Astrocyte (in vitro differentiated cells and primary cell): Measurements from ENCODE around the gene WDR45. TPM values are rescaled to one million over a fixed set of nuclear protein-coding genes. Genes with fewer than 3 reads are reported as not detected.

Experiments used
- DNase-seq: peaks from one replicate; pipeline ENCODE4 v3.0.0-alpha.2; 2010; ENCODE audit warnings: low read depth
- FAIRE-seq: peaks from 2 replicates; lab custom pipeline; 2011; peaks lifted over from hg19 to GRCh38; lab: Jason Lieb, UNC
- H2AFZ ChIP-seq: 2 replicates; pipeline ENCODE4 v1.6.0; 2012; ENCODE audit warnings: low read depth, low read length, inconsistent platforms
- H3K27ac ChIP-seq: 2 replicates; pipeline ENCODE4 v1.5.1; 2011; ENCODE audit warnings: low read depth, low read length, inconsistent platforms
- H3K27me3 ChIP-seq: 2 replicates; pipeline ENCODE4 v1.6.0; 2011; ENCODE audit warnings: low read length, inconsistent platforms; ENCODE audit not compliant: insufficient read depth
- H3K36me3 ChIP-seq: 2 replicates; pipeline ENCODE4 v1.5.1; 2011; ENCODE audit warnings: low read length, inconsistent platforms; ENCODE audit not compliant: insufficient read depth
- H3K4me1 ChIP-seq: 2 replicates; pipeline ENCODE4 v1.5.1; 2011; ENCODE audit warnings: low read length, inconsistent platforms; ENCODE audit not compliant: insufficient read depth
- H3K4me2 ChIP-seq: 2 replicates; pipeline ENCODE4 v1.6.0; 2012; ENCODE audit warnings: low read length, inconsistent platforms
- H3K4me3 ChIP-seq: 2 replicates; pipeline ENCODE4 v1.5.1; 2011; ENCODE audit warnings: low read depth, mild to moderate bottlenecking, low read length, inconsistent platforms; ENCODE audit not compliant: insufficient read depth
- H3K79me2 ChIP-seq: 2 replicates; pipeline ENCODE4 v1.6.0; 2012; ENCODE audit warnings: mild to moderate bottlenecking, low read length, inconsistent platforms; ENCODE audit not compliant: insufficient read depth
- H3K9ac ChIP-seq: 2 replicates; pipeline ENCODE4 v1.6.0; 2012; ENCODE audit warnings: mild to moderate bottlenecking, low read length, inconsistent platforms
- H3K9me3 ChIP-seq: 2 replicates; pipeline ENCODE4 v1.5.1; 2012; ENCODE audit warnings: low read depth, mild to moderate bottlenecking, low read length, inconsistent platforms; ENCODE audit not compliant: insufficient read depth
- H4K20me1 ChIP-seq: 2 replicates; pipeline ENCODE4 v1.6.0; 2012; ENCODE audit warnings: low read length, inconsistent platforms; ENCODE audit not compliant: insufficient read depth
- H3K27ac Mint-ChIP-seq: one replicate; pipeline ENCODE4 v1.8.0; 2021; ENCODE audit warnings: mild to moderate bottlenecking, mixed read lengths; ENCODE audit not compliant: unreplicated experiment
- H3K27me3 Mint-ChIP-seq: one replicate; pipeline ENCODE4 v1.8.0; 2021; ENCODE audit warnings: low read depth, mixed read lengths; ENCODE audit not compliant: unreplicated experiment
- H3K36me3 Mint-ChIP-seq: one replicate; pipeline ENCODE4 v1.8.0; 2021; ENCODE audit warnings: low read depth, mixed read lengths; ENCODE audit not compliant: unreplicated experiment
- H3K4me1 Mint-ChIP-seq: one replicate; pipeline ENCODE4 v1.8.0; 2021; ENCODE audit warnings: low read depth, mixed read lengths; ENCODE audit not compliant: unreplicated experiment
- H3K4me3 Mint-ChIP-seq: one replicate; pipeline ENCODE4 v1.8.0; 2021; ENCODE audit warnings: mild to moderate bottlenecking, moderate library complexity, mixed read lengths; ENCODE audit not compliant: unreplicated experiment
- H3K9me3 Mint-ChIP-seq: one replicate; pipeline ENCODE4 v1.8.0; 2021; ENCODE audit warnings: mild to moderate bottlenecking, mixed read lengths; ENCODE audit not compliant: unreplicated experiment
- EZH2 ChIP-seq: IDR thresholded peaks from 2 replicates; pipeline ENCODE4 v1.6.1; 2012; ENCODE audit warnings: mild to moderate bottlenecking, low read length, inconsistent platforms; ENCODE audit not compliant: insufficient read depth
- total RNA-seq: library from RNA; stranded (reverse); gene quantifications from 2 replicates; pipeline ENCODE4 v1.2.1, GENCODE V29; 2021
- TF ChIP-seq, protein P1 (sequence below): IDR thresholded peaks from 2 replicates; pipeline ENCODE4 v1.5.1; 2011; ENCODE audit warnings: low read depth, mild to moderate bottlenecking, inconsistent platforms, low read length, moderate library complexity; ENCODE audit not compliant: insufficient read depth

WDR45 gene
- total RNA-seq, 1 donor from 2014 or later = 54.9 TPM

DNA sequence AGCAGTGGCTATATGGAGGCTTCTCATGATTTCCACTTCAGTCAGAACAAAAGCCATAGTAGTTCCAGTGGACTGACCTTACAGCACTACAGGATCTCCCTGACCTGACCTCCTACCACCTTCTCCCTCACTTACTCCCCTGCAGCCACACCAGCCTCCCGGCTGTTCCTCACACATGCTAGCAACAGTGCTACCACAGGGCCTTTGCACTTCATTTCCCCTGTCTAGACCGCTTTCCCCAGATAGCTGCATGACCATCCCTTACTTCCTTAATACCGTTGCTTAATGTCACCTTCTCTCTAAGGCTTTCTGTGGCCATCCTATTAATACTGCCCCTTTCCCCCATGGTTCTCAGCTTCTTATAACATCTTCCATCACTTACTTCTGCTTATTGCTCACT, 30.7 kb upstream of the WDR45 start:
- Histone ChIP-seq H3K4me1 (no peaks in the 10 kb centered on the region), H2AFZ (no peak overlapping the region), H3K27ac (no peak overlapping the region), H4K20me1 (no peaks in the 10 kb centered on the region), H3K79me2 (no peaks in the 10 kb centered on the region), H3K36me3 (peaks cover 4% of the 10 kb centered on the region), H3K27me3 (no peaks in the 10 kb centered on the region), H3K9ac (no peak overlapping the region), H3K9me3 (no peaks in the 10 kb centered on the region), H3K4me3 (no peak overlapping the region), H3K4me2 (no peak overlapping the region)
- TF ChIP-seq, protein P1, sequence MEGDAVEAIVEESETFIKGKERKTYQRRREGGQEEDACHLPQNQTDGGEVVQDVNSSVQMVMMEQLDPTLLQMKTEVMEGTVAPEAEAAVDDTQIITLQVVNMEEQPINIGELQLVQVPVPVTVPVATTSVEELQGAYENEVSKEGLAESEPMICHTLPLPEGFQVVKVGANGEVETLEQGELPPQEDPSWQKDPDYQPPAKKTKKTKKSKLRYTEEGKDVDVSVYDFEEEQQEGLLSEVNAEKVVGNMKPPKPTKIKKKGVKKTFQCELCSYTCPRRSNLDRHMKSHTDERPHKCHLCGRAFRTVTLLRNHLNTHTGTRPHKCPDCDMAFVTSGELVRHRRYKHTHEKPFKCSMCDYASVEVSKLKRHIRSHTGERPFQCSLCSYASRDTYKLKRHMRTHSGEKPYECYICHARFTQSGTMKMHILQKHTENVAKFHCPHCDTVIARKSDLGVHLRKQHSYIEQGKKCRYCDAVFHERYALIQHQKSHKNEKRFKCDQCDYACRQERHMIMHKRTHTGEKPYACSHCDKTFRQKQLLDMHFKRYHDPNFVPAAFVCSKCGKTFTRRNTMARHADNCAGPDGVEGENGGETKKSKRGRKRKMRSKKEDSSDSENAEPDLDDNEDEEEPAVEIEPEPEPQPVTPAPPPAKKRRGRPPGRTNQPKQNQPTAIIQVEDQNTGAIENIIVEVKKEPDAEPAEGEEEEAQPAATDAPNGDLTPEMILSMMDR = no peak
- no peak for TF ChIP-seq EZH2
- DNase-seq (no peak), FAIRE-seq (no peak)
- Mint-ChIP-seq H3K27ac (no peak overlapping the region), H3K4me3 (no peak overlapping the region), H3K27me3 (no peaks in the 10 kb centered on the region), H3K9me3 (no peaks in the 10 kb centered on the region), H3K36me3 (peaks cover 2% of the 10 kb centered on the region), H3K4me1 (no peaks in the 10 kb centered on the region)

DNA sequence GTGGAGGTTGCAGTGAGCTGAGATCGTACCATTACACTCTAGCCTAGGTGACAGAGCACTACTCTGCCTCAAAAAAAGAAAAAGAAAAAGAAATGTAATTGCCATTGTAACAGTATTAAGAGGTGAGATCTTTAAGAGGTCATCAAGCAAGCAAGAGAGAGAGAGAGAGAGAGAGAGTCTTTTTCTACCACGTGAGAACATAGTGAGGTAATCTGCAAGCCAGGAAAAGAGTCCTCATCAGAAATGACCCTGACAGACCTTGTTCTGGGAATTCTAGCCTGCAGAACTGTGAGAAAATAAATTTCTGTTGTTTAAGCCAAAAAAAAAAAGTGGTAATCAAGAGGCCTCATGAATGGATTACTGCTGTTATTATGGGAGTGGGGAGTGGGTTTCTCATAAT, 29.0 kb upstream of the WDR45 start:
- Mint-ChIP-seq H3K27ac (no peak overlapping the region), H3K36me3 (peaks cover 2% of the 10 kb centered on the region), H3K4me3 (no peak overlapping the region), H3K27me3 (no peaks in the 10 kb centered on the region), H3K4me1 (no peaks in the 10 kb centered on the region), H3K9me3 (no peaks in the 10 kb centered on the region)
- Histone ChIP-seq H3K9me3 (no peaks in the 10 kb centered on the region), H4K20me1 (no peaks in the 10 kb centered on the region), H3K27me3 (no peaks in the 10 kb centered on the region), H3K4me3 (no peak overlapping the region), H2AFZ (no peak overlapping the region), H3K4me1 (no peaks in the 10 kb centered on the region), H3K4me2 (no peak overlapping the region), H3K79me2 (no peaks in the 10 kb centered on the region), H3K9ac (no peak overlapping the region), H3K27ac (no peak overlapping the region), H3K36me3 (peaks cover 4% of the 10 kb centered on the region)
- FAIRE-seq (no peak), DNase-seq (no peak)
- TF ChIP-seq, protein P1 = no peak
- no peak for TF ChIP-seq EZH2

DNA sequence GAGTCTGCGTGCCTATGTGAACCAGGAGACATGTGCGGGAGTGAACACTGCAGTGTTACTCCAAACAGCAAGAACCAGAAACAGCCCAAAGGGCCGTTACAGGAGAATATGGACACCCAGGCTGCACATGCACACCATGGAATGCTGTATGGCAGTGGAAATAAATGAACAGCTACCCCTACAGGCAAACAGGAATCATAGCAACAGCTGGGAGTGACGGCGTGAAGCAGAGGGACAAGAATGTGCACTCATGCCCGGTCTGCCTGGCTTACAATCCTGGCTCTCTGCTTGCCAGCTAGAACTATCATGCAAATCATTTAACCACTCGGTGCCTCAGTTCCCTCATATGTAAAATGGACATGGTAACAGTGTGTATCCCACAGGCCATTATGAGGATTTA, 27.2 kb upstream of the WDR45 start:
- no peak overlapping the region for H3K4me3 Mint-ChIP-seq
- H3K9me3 Mint-ChIP-seq = no peaks in the 10 kb centered on the region
- Histone ChIP-seq H3K27ac (no peak overlapping the region), H2AFZ (no peak overlapping the region), H4K20me1 (no peaks in the 10 kb centered on the region), H3K9me3 (no peaks in the 10 kb centered on the region), H3K4me1 (no peaks in the 10 kb centered on the region), H3K9ac (no peak overlapping the region), H3K27me3 (no peaks in the 10 kb centered on the region), H3K4me3 (no peak overlapping the region), H3K36me3 (no peaks in the 10 kb centered on the region), H3K4me2 (no peak overlapping the region), H3K79me2 (no peaks in the 10 kb centered on the region)
- no peaks in the 10 kb centered on the region for H3K4me1 Mint-ChIP-seq
- FAIRE-seq (no peak), DNase-seq (peak; percentile 26)
- H3K36me3 Mint-ChIP-seq = peaks cover 2% of the 10 kb centered on the region
- TF ChIP-seq, protein P1 = peak; percentile 52
- TF ChIP-seq EZH2 = no peak
- no peaks in the 10 kb centered on the region for H3K27me3 Mint-ChIP-seq
- H3K27ac Mint-ChIP-seq = no peak overlapping the region
